Right forelimb (tissue), 1 donor: ENCODE results near the gene SLC25A33.
"Not testable (repeated sequence)": the region's sequence is repeated elsewhere in the genome, so short reads cannot be mapped to it uniquely, and the experiment has no call there.

Experiments used
- DNase-seq: peaks from one replicate; pipeline ENCODE4 v3.0.0-alpha.2; 2018

The SLC25A33 gene, protein sequence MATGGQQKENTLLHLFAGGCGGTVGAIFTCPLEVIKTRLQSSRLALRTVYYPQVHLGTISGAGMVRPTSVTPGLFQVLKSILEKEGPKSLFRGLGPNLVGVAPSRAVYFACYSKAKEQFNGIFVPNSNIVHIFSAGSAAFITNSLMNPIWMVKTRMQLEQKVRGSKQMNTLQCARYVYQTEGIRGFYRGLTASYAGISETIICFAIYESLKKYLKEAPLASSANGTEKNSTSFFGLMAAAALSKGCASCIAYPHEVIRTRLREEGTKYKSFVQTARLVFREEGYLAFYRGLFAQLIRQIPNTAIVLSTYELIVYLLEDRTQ

DNA sequence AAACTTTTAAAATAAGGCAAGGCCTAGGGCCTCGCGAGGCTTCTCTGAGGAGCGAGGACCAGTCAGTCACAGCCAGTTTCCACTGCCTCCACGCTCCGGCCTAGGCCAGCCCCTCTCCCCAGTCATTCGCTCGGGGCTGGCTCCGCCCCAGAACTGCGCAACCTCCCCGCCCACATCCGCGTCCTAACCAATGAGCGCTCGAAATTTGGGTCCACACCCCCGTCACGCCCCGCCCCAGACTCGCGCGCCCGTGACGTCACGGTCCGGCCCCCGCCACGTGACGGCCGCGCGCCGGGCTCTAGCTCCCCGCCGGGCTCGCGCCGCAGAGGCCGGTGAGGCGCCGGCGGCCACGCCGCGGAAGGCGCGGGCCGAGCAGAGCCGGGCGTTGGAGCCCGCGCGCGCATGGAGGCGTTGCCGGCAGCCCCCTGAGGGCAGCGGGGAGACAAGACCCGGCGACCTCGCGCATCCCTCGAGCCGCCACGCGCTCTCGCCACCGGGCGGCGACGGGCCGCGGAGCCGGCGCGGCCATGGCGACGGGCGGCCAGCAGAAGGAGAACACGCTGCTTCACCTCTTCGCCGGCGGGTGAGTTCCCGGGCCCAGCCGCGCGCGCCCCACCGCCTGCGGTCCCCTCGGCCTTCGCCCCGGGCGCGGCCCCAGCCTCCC lies at the start of gene SLC25A33:
Gene SLC25A33 (plus strand): TSS at position 301 of the 664 bp plus-strand sequence. CDS start 227 bp downstream, at position 528.
- DNase-seq: peak; percentile 99

DNA sequence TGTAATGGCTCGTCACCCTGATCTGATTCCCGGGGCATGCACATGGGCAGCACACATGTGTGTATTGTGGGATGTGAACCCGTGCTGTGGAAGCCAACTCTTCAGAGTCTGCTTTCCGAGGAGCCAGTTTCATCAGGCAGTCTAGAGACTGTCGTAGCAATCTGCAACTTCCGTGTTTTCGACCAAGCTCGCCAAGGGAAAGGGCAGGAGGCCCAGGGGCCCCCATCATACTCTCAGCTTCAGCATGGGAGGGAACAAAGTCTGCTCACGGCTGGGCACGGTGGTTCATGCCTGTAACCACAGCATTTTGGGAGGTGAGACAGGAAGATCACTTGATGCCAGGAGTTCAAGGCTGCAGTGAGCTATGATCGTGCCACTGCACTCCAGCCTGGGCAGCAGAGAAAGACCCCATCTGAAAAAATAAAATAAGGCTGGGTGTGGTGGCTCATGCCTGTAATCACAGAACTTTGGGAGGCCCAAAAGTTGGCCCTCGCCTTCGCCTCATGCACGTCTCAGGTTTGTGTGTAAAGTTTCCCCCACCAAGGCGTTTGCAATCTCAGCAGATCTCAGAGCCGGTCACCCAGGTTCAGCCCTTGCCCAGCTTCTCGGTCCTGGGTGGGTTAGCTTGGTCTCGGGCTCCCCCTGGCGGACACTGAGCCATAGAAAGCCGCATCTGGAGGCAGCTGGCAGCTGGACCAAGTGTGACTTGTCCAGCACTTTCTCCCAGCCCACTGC lies 48.5 kb upstream of the SLC25A33 start:
- DNase-seq: peak; percentile 92

DNA sequence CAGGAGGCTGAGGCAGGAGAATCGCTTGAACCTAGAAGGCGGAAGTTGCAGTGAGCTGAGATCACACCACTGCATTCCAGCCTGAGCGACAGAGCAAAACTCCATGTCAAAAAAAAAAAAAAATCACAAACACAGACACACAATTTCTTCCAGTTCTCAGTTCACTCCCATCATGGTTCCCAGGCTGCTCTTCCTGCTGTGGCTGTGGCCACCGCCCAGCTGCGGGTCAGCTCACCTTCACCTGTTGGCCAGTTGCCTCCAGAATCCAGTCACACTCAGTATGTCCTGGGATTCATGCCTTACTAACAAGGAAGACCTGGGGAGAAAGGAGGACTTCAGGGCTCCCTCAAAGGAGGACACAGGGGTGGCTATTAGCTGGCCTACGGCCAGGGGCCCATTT lies 45.9 kb upstream of the SLC25A33 start:
- DNase-seq: no peak

DNA sequence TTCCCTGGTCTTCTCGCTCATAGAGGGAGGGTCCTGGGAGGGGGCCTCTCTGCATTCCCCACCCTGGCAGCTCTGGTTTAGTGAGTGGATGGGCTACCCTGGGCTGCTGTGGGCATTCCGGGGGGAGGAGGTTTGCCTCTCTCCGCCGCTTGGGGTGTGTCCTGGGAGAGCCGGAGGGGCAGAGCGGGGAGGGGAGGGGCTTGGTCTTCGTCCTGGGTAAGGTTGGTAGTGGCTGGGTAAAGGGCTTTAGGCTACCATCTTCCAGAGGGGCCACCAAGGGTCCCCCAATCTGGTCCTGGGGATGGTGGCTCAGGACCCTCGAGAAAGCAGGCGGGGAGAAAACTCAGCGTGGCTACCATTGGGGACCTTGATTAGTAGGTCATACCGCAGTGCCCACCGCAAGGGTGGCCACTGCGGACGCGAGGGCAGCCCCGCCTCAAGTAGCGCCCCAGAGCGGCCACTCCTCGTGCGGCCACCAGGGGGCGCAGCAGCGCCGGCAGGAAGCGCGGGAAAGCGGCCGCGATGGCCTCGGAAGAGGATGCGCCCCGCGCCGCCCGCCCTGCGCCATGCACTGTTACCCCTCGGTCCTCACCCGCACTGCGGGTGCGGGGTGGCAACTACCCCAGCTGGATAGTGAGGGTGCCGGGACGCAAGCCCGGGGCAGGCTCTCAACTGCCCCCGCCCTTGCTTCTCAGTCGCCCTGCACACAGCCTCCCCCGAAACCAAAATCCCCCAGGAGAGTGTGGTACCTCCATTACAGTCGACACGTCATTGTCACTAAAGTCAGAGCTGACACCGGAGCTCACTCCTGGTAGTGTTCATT lies 44.1 kb upstream of the SLC25A33 start:
- peak; percentile 64 for DNase-seq

DNA sequence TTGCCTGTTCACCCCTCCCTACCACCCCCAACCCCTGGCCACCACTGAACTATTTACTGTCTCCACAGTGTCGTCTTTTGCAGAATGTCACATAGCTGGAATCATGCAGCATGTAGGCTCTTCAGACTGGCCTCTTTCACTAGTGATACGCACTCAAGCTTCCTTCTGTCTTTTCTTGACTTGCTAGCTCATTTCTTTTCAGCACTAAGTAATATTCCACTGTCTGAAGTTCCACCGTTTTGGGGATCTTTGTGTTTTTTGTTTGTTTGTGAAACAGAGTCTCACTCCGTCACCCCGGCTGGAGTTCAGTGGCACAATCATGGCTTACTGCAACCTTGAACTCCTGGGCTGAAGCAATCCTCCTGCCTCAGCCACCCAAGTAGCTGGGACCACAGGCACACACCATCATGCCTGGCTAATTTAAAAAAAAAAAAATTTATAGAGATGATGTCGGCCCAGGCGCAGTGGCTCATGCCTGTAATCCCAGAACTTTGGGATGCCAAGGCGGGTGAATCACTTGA lies 43.4 kb upstream of the SLC25A33 start:
- no peak for DNase-seq

DNA sequence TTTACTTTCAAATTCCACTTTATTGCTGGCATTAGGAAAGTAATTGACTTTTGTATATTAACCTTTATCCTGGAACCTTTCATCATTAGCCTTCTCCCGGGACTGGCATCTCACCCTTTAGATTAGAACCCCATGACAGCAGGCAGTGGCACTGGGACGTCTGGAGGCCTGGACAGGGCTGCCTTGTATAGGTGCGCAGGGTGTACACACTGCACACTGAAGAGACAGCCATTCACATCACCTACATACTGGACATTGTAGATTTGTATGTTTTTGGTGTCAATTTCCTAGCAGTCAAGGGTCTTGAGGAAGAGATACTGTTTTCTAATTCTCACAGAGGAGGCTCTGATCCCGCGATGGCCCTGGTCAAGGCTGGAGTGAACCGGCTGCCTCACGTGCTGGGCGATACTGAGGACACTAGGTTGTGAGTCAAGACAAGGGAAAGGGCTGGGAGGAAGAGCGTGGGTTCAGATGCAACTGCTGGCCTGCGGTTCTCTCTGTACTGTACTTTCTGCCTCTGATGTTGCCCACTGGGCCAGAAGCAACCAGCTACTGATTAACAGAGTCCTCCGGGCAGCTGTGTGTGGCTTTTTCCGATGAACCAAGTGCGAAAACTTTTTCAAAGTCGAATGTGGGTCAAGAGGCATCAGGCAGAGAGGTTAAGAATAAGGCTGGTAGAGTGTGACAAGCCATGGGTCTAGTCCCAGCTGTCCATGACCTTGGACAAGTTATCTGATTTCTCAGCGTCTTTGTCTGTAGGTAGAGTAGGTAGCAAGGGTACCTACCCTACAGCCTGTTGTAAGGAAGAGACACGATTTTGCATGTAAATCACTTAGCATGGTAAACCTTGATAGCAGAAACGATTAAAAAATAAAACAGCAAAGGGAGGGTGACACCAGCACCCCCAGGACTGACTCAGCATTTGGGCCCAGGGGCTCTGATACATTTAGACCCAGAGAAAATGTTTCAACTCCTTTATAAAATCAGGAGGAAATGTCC lies 38.2 kb upstream of the SLC25A33 start:
- no peak for DNase-seq

DNA sequence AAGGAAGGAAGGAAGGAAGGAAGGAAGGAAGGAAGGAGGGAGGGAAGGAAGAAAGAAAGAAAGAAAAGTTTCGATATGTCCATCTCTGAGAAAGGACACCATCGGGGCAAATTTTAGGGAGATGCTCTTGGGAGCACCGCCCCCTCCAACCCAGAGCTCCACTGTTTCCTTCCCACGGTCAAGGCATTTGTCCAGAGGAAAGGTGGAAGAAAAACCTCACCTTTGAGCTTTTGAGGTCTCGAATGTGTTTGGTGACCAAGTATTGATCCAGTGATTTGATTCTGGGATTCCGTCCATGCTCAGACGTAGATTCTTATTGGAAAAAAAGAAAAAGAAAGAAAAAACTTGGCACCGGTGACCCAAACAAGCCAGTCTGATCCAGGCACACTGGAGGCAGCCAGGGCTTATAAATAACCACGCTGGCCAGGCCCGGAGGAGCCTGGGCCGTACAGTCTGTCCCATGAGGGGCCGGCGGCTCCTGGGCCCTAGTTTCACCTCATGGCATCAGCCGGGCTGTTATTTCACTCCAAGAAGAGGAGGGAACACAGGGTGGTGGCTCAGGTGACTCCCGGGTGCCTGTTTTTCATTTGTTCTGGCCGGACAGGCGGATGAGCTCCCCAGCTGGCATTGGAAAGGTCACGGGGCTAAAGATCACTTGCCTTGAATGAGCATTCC lies 36.1 kb upstream of the SLC25A33 start:
- DNase-seq: no peak

DNA sequence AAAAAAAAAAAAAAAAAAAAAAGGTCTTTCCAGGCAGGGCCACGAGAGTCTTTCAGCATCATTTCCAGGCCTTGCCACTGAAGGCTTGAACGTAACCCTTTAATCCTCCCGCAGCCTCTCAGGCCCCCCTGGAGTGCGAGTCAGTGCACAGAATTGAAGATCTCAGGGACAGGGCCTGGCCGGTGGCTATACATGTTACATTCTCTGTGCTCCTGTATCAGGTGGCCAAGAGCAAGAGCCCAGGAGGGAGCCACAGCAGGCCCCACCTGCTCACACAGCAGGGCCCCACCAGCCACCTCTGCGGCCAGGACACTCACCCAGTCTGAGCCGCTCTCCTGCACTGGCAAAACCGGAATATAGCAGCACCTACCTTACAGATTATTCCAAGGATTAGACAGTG lies 34.1 kb upstream of the SLC25A33 start:
- no peak for DNase-seq

DNA sequence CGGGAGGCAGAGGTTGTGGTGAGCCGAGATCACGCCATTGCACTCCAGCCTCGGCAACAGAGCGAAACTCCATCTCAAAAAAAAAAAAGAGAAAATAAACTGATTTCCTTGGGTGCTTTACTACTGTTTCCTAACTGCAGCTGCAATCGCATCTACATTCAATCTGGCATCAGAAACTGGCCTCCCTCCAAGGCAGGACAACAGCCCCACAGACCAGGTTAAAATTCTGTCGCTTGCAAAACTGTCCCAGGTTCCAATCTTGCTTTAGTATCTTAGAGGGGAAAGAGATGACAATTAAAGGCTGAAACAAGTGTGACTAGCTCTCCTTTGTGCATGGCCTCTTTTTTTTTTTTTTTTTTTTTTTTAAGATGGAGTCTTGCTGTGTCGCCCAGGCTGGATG lies 32.4 kb upstream of the SLC25A33 start:
- DNase-seq: no peak

DNA sequence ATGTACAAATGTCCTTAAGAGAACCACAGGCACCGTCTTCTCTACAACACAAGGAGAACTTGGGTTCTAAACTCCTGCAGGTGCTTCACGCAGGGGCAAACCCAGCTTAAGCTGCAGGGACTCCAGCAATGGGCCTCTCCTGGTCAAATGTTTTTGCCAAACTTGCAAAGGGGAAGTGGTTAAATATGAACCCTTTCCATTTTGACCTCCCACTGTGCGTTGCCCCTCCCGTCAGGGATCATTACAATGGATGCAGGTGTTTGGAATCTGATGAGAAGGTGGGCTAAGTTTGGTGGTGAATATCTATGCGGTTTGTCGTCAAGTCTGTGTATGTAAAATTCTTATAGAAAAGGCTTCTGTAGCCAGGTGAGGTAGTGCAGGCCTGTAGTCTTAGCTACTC lies 29.1 kb upstream of the SLC25A33 start:
- DNase-seq: no peak

DNA sequence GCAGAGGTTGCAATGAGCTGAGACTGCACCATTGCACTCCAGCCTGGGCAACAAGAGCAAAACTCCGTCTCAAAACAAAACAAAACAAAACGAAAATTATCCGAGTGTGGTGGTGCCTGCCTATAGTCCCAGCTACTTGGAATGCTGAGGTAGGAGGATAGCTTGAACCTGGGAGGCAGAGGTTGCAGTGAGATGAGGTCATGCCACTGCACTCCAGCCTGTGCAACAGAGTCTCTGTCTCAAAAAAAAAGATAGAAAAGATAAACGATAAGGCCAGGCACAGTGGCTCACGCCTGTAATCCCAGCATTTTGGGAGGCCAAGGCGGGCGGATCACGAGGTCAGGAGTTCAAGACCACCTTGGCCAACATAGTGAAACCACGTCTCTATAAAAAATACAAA lies 23.7 kb upstream of the SLC25A33 start:
- DNase-seq: not testable (repeated sequence)

DNA sequence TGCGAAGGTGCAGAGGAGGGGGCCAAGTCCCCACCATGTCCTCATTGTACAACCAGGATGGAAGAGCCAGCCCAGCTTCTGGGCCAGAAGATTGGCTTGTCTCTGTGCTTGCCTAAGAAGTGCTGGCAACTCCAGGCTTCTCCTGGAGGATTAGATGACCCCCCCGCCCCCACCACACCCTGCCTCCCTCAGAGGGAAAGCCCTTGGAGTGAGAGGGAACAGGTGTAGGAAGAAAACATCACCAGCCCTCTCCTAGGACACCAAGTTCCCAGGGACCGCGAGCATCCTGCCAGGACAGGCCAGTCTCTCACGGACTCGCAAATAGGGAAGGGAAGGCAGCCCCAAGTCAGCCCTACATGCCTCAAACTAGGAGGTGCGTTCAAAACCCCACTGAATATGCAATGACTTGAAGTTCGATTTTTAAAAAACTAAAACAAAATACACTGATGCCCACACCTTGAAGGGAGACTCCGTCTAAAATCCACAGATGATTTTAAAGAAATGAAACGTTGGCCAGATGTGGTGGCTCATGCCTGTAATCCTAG lies 20.7 kb upstream of the SLC25A33 start:
- DNase-seq: no peak

DNA sequence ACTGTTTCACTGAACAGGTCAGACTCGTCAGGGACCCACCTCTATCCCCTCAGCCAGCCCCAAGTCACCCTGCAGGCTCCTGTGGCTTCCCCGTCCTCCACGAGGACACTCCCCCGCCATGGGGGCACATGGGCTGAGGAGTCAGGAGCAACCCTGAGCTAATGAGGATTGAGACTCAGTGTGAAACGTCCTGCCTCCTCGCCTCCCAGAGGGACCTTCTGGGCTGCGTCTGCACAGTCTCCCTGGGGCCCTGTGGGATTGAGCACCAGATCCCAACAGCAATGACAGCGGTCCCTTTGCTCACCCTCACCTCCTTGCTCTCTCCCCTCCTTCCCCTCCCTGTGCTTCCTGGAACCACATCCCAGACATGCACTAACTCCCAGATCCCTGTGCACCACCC lies 18.9 kb upstream of the SLC25A33 start:
- no peak for DNase-seq

DNA sequence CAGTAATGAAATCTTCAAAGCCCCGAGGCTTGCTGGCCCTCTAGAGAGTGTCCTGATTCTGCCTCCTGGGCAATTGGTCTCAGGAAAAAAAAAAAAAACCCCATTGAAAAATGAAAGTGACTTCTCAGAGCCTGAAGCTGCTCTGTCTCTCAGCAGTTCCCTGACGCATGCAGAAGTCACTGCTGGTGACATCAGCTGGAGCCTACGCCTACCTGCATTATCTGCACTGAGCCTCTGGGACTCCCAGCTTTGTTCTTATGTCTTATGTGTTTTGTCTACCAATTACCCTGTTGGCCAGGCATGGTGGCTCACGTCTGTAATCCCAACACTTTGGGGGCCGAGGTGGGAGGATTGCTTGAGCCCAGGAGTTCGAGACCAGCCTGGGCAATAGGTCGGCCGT lies 10.1 kb upstream of the SLC25A33 start:
- no peak for DNase-seq

DNA sequence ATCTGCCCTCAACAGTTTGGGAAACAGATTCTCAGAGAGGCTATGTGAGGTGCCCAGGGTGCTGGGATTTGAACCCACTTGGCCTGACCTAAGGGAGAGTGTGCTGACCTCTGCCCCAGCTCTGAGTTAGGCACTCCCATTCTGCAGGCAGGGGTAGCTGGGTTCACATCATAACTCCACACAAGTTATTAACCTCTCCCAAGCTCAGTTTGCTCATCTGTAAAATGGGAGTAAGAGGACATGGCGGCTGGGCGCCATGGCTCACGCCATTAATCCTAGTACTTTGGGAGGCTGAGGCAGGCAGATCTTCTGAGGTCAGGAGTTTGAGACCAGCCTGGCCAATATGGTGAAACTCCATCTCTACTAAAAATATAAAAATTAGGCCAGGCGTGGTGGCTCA lies 8.9 kb upstream of the SLC25A33 start:
- no peak for DNase-seq

DNA sequence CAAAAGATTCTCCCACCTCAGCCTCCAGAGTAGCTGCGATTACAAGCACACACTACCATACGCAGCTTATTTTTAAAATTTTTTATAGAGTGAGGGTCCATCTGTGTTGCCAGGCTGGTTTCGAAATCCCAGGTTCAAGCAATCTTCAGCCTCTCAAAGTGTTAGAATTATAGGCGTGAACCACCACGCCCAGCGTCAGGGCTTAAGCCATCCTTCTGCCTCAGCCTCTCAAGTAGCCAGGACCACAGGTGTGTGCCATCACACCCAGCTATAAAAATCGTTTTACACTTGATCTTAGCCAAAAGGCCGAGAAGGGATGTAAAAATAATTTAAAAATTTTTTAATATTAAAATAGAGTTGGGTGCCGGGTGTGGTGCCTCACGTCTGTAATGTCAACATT lies 4.3 kb upstream of the SLC25A33 start:
- no peak for DNase-seq

DNA sequence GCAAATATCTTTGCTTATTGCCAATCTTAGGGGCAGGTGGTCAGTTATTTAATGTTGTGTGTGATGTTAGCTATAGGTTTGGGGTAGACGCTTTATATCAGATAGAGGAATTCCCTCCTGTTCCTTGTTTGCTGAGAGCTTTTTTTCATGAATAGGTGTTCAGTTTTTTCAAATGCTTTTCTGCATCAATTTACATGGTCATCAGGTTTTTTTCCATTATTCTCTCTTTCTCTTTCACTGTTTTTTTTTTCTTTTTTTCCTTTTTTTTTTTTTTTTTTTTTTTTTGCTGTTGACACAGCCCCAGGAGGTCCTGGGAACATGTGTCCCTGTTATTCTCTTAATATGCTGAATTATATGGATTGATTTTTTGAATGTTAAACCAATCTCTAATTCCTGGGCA lies 3.0 kb upstream of the SLC25A33 start:
- no peak for DNase-seq

DNA sequence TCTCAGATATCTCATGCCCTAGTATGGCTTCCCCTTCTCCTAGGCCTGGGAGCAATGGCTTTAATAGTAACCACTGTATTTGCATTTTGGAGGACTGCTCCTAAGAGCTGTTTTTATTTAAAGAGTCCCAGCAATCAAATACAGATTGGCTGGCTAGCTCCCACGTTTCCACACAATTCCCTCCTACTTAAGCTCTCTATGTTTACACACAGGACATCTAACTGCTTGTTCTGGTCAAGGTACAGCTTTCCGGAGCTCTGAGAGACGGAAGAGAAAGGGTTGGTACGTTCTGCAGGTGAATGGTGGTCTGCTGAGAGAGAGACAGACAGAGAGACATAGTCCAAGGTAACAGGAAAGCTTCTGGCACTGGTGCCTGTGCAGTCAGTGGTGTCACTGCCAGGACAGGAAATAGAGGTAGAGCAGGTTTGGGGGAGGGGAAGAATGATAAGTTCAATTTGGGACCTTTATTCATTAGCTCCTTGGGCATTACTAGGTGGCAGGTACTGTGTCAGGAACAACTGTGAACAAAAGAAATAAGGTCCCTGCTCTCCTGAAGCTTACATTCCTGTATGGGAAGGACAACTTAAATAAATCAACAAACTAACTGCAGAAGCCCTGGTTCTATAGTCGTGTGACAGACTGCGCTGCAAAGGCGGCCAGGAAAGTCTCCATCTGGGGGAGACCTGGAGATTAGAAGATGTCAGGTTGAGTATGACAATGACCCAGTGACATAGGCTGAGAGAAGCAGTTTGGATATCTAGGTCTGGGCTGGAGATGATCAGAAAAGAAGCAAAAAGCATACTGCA lies 1.2 kb upstream of the SLC25A33 start:
- DNase-seq: no peak

DNA sequence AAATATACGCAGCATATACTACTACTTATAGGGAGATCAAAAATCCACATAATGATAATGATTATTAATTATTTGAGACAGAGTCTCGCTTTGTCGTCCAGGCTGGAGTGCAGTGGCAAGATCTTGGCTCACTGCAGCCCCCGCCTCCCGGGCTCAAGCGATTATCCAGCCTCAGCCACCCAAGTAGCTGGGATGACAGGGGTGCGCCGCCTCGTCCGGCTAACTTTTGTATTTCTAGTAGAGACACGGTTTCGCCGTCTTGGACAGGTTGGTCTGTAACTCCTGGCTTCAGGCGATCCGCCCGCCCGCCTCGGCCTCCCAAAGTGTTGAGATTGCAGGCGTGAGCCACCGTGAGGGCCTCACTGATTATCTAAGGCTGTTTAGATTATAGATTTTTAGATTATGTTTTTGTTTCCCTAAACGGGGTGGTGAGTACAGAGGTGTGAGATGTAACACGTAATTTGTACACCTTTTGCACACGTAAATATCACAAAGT lies 548 bp upstream of the SLC25A33 start:
- DNase-seq: no peak
